GM12892 (cell line): ENCODE measurements around the gene EXT2.

Experiments
- POLR2A ChIP-seq: IDR thresholded peaks from 2 replicates; pipeline ENCODE4 v1.6.1; 2011; ENCODE audit warnings: low read depth, low read length, control low read depth
- POLR2AphosphoS5 ChIP-seq: IDR thresholded peaks from 2 replicates; pipeline ENCODE4 v1.6.1; 2011; ENCODE audit warnings: low read depth, low read length, control low read depth
- TAF1 ChIP-seq: IDR thresholded peaks from 2 replicates; pipeline ENCODE4 v1.6.1; 2011; ENCODE audit warnings: low read depth, mild to moderate bottlenecking, control low read depth, low read length, borderline replicate concordance

DNA sequence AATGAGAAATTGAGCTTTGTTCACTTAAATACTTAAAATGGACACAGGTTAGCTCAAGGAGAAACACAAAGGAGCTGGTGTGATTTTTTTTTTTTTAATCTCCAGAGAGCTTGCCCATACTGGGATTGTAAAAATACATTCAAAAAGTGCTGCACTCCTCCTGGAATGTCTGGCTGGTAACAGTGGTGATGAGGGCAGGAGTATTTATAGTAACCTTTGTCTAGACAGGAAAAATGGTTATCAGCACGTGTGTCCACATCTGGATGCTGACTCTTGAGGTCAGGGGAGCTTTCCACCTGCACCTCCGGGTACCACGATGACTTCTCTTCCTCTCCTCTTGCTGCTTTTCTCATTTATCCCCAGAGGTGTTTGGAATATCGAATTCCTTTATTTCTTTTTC lies 30.1 kb downstream of the EXT2 start:
- no peak for TF ChIP-seq POLR2A
- TF ChIP-seq POLR2AphosphoS5 = no peak
- TF ChIP-seq TAF1 = no peak
